OCI-LY7 (cell line): ENCODE data around the gene GGN. TPM values are rescaled to one million over a fixed set of nuclear protein-coding genes. Genes with fewer than 3 reads are reported as not detected.

Experiments
- BruUV-seq: library from RNA; stranded (reverse); fragments of 400-500 nt; replicated peaks from 2 replicates; lab custom pipeline; 2021; lab: Mats Ljungman, UMichigan
- CTCF ChIA-PET: fragments of 300-600 bp; sonication (Branson Sonifier 250); formaldehyde crosslinking; loops from one replicate; lab custom pipeline; 2022; ENCODE audit warnings: antibody characterized with exemption; ENCODE audit not compliant: unreplicated experiment; lab: Charles Lee
- POLR2A ChIA-PET: fragments of 300-600 bp; sonication (Branson Sonifier 250); formaldehyde crosslinking; loops from one replicate; lab custom pipeline; 2022; ENCODE audit warnings: antibody characterized with exemption; lab: Charles Lee
- DNase-seq: peaks from one replicate; pipeline ENCODE4 v3.0.0-alpha.2; 2015; ENCODE audit warnings: low spot score
- H2AFZ ChIP-seq: fragments of 200-600 bp; sonication (generic), shearing (Covaris generic); 2 replicates; pipeline ENCODE4 v1.6.1; 2014; ENCODE audit warnings: mild to moderate bottlenecking, antibody characterized with exemption, low read length, moderate library complexity
- H3K27ac ChIP-seq: fragments of 200-600 bp; sonication (generic); 2 replicates; pipeline ENCODE4 v1.5.1; 2014; ENCODE audit warnings: mixed run types, low read depth, mild to moderate bottlenecking, moderate library complexity, low read length, inconsistent platforms; ENCODE audit not compliant: poor library complexity, severe bottlenecking
- H3K36me3 ChIP-seq: fragments of 200-600 bp; sonication (generic); 2 replicates; pipeline ENCODE4 v1.6.1; 2014; ENCODE audit warnings: mild to moderate bottlenecking, antibody characterized with exemption, low read length, moderate library complexity, mixed read lengths; ENCODE audit not compliant: insufficient read depth
- H3K4me1 ChIP-seq: fragments of 200-600 bp; sonication (generic); 2 replicates; pipeline ENCODE4 v1.5.1; 2014; ENCODE audit warnings: mild to moderate bottlenecking, low read length; ENCODE audit not compliant: insufficient read depth, poor library complexity, severe bottlenecking
- H3K4me2 ChIP-seq: fragments of 200-600 bp; sonication (generic); 2 replicates; pipeline ENCODE4 v1.6.1; 2014; ENCODE audit warnings: mild to moderate bottlenecking, low read length
- H3K4me3 ChIP-seq: fragments of 200-600 bp; sonication (generic); 2 replicates; pipeline ENCODE4 v1.5.1; 2014; ENCODE audit warnings: mild to moderate bottlenecking, low read depth, low read length; ENCODE audit not compliant: poor library complexity, severe bottlenecking
- H3K79me2 ChIP-seq: fragments of 200-600 bp; sonication (generic); 2 replicates; pipeline ENCODE4 v1.6.1; 2016; ENCODE audit warnings: low read depth, mild to moderate bottlenecking, low read length, moderate library complexity, mixed read lengths; ENCODE audit not compliant: insufficient read depth
- H3K9me2 ChIP-seq: fragments of 200-600 bp; sonication (generic); 2 replicates; pipeline ENCODE4 v1.6.1; 2016; ENCODE audit warnings: mild to moderate bottlenecking, low read length, mixed read lengths; ENCODE audit not compliant: insufficient read depth
- H3K9me3 ChIP-seq: fragments of 200-600 bp; sonication (generic); 2 replicates; pipeline ENCODE4 v1.6.1; 2014; ENCODE audit warnings: mild to moderate bottlenecking, mixed run types, low read length, mixed read lengths
- H4K20me1 ChIP-seq: fragments of 200-600 bp; sonication (generic); 2 replicates; pipeline ENCODE4 v1.6.1; 2014; ENCODE audit warnings: mild to moderate bottlenecking, antibody characterized with exemption, low read length, moderate library complexity, mixed read lengths; ENCODE audit not compliant: insufficient read depth
- CTCF ChIP-seq: fragments of 200-600 bp; sonication (generic); conservative IDR thresholded peaks from 2 replicates; pipeline ENCODE4 v1.5.1; 2014; ENCODE audit warnings: mild to moderate bottlenecking, antibody characterized with exemption, low read length, moderate library complexity, mixed read lengths
- EZH2phosphoT487 ChIP-seq: fragments of 200-600 bp; sonication (generic); IDR thresholded peaks from 2 replicates; pipeline ENCODE4 v1.6.1; 2018; ENCODE audit warnings: low read depth, borderline replicate concordance, mild to moderate bottlenecking, mixed run types, antibody characterized with exemption, low read length, moderate library complexity, mixed read lengths
- intact Hi-C: fragments of 100-400 bp; cut with micrococcal nuclease; formaldehyde crosslinking; loops from one replicate; pipeline ENCODE4 v1.10.0; 2022; ENCODE audit not compliant: unreplicated experiment
- total RNA-seq, 2 experiments: library from RNA; depleted of rRNA in 1 of 2; stranded (reverse); fragments of >200 nt in 1 of 2; shearing (Covaris generic) in 1 of 2; gene quantifications; 2 replicates each; pipeline ENCODE4 v1.2.3, GENCODE V29; 2014 to 2022

The GGN gene
- total RNA-seq, 2 experiments from 2014 or later: not detected

GRCh38 chr19:38392707-38393308, 5.0 kb upstream of the GGN start:
- Histone ChIP-seq H3K9me2 (no peaks in the 10 kb centered on the region), H2AFZ (no peak overlapping the region), H3K4me2 (no peak overlapping the region), H3K27ac (no peak overlapping the region), H3K4me3 (no peak overlapping the region), H3K4me1 (peaks cover 9% of the 10 kb centered on the region), H3K36me3 (no peaks in the 10 kb centered on the region), H3K9me3 (no peaks in the 10 kb centered on the region), H4K20me1 (no peaks in the 10 kb centered on the region), H3K79me2 (no peaks in the 10 kb centered on the region)
- POLR2A ChIA-PET: no interaction called here
- intact Hi-C loops: no loop called here
- no peak for DNase-seq
- CTCF ChIA-PET: no interaction called here
- BruUV-seq: no TSS peak
- TF ChIP-seq CTCF (no peak), EZH2phosphoT487 (no peak)

- DNase-seq: no peak
- H3K4me3 ChIP-seq: no peak overlapping the region
- H3K9me3 ChIP-seq: no peaks in the 10 kb centered on the region
- intact Hi-C loops: no loop called here
- no peaks in the 10 kb centered on the region for H4K20me1 ChIP-seq
- no peaks in the 10 kb centered on the region for H3K9me2 ChIP-seq
- no peak overlapping the region for H3K27ac ChIP-seq
- TF ChIP-seq CTCF: no peak
- no peak for TF ChIP-seq EZH2phosphoT487
- H2AFZ ChIP-seq: no peak overlapping the region
- POLR2A ChIA-PET: no interaction called here
- CTCF ChIA-PET: no interaction called here
- no peak overlapping the region for H3K4me2 ChIP-seq
- BruUV-seq: no TSS peak
- H3K36me3 ChIP-seq: no peaks in the 10 kb centered on the region
- peaks cover 9% of the 10 kb centered on the region for H3K4me1 ChIP-seq
- no peaks in the 10 kb centered on the region for H3K79me2 ChIP-seq
These were observed 4.2 kb upstream of the GGN start for GRCh38 chr19:38391911-38392464.
